Activated effector memory CD4-positive, alpha-beta T cell treated with Interleukin-2 at 50 U/mL for 16 hours (primary cell): ENCODE data around the gene SLC51B.

ENCODE experiments used
- DNase-seq: peaks from one replicate; pipeline ENCODE4 v3.0.0-alpha.2; 2020

The SLC51B gene

DNA sequence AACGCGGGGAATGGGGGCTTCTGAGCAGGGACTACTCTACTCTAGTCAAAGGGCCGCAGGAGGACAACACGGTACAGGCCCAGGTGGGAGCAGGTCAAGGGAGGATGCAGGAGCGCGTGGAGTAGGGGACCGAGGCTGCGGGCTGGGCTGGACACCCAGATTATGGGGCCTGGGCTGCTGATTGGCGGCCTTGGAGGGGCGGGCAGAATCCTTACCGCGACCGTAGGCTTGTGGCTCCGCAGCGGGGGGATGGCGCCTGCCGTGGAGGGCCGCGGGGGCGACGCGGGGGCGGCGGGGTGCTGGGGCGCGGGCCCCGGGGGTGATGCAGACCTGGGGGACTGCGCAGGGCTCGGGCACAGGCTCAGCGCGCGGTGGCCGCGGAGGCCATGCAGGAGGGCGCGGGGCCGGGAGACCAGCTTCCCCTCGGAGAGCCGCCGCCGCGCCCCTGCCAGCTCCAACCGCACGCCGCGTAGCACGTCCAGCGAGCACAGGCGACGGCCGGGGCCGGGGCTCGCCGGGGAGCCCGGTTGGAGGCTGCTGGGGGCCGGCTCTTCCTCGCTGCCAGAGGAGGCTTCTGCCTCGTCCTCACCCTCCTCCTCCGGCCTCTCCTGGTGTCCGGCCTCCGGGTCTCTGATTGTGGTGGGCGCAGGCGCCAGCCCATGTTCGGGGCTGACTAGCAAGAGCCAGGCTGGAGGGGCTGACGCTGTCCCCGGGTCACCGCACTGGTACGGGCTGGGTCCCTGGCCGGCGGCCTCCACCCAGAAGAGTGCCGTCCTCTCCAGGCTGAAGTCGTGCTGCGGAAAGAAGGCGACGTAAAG lies 56.9 kb downstream of the SLC51B start:
- no peak for DNase-seq

DNA sequence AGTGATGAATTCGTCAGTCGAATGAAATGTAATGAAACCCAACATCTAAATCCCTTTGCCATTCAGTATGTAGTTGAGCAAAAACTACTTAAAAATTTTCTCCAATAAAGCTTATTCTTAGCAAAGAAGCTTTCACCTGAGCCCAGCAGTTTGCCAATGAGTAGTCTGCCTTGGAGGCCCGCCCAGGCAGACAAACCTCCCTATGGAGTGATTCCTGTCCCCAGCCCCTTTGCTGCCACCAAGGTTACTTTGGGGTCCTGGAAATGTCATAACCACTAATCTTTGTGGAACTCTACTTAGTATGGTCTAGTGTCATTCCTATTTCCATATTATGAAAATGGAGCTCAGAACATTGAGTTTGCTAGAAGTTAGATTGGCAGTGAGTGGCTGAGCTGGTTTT lies 57.7 kb downstream of the SLC51B start:
- no peak for DNase-seq
